Lower leg skin (tissue), 4 donors: ENCODE results near the gene GRK2. TPM values are rescaled to one million over a fixed set of nuclear protein-coding genes. Genes with fewer than 3 reads are reported as not detected.
A peak's percentile ranks its signal among the peaks of the same experiment; 100 is the strongest.

Experiments
- DNase-seq, 2 donors: peaks; one replicate each; pipeline ENCODE4 v3.0.0-alpha.2; 2019; ENCODE audit warnings: low spot score in 2 of 2
- H3K4me3 ChIP-seq: fragments of 200-600 bp; sonication (generic); 2 replicates; pipeline ENCODE4 v1.5.1; 2017; ENCODE audit warnings: mild to moderate bottlenecking, low read depth; ENCODE audit not compliant: poor library complexity, severe bottlenecking
- CTCF ChIP-seq, 3 donors: fragments of 450-650 bp; IDR thresholded peaks; one replicate each; pipeline ENCODE4 v1.5.1; 2016; ENCODE audit warnings: antibody characterized with exemption in 3 of 3, mild to moderate bottlenecking in 3 of 3, moderate library complexity in 2 of 3
- POLR2A ChIP-seq, 2 donors: fragments of 450-650 bp; IDR thresholded peaks; one replicate each; pipeline ENCODE4 v1.6.1; 2016 to 2017; ENCODE audit warnings: antibody characterized with exemption in 2 of 2, mild to moderate bottlenecking in 1 of 2, moderate library complexity in 1 of 2
- WGBS, 2 donors: methylation state at CpG; one replicate each; pipeline ENCODE4 v1.1.5; 2018; 5-methylcytosine and 5-hydroxymethylcytosine counted together
- intact Hi-C: fragments of 100-400 bp; cut with DNase I; formaldehyde crosslinking; loops from one replicate; pipeline ENCODE4 v1.15.0; 2023; ENCODE audit warnings: low total_unique reads
- total RNA-seq, 4 donors: library from RNA; depleted of rRNA; stranded (reverse); fragments of >200 nt; gene quantifications; one replicate each; pipeline ENCODE4 v1.1.0, GENCODE V29; 2016

The GRK2 gene
- total RNA-seq, 4 donors from 2014 or later: 81.1 to 127 (median 114) TPM

- 78% methylated on average over 8 of the region's 8 CpGs for WGBS, 2 donors
- intact Hi-C loops: no loop called here
- no peak overlapping the region for H3K4me3 ChIP-seq
- DNase-seq: no peak
- no peak for TF ChIP-seq POLR2A (IDR thresholded peaks at IDR 0.05)
- TF ChIP-seq CTCF (IDR thresholded peaks at IDR 0.05): no peak
Measured at GRCh38 chr11:67286621-67287333, 20.5 kb downstream of the GRK2 start.

- DNase-seq: no peak
- 71 to 79% methylated on average over 14 of the region's 14 CpGs for WGBS, 2 donors
- TF ChIP-seq POLR2A (IDR thresholded peaks at IDR 0.05) (no peak), CTCF (IDR thresholded peaks at IDR 0.05) (no peak)
- no peak overlapping the region for H3K4me3 ChIP-seq
- intact Hi-C loops: no loop called here
Measured at GRCh38 chr11:67287355-67288197, 21.3 kb downstream of the GRK2 start.

GRCh38 chr11:67288198-67288451 is 21.9 kb downstream of the GRK2 start:
- TF ChIP-seq POLR2A (IDR thresholded peaks at IDR 0.05): no peak
- TF ChIP-seq CTCF (IDR thresholded peaks at IDR 0.05): no peak
- 28 to 29% methylated on average over 4 of the region's 4 CpGs for WGBS, 2 donors

GRCh38 chr11:67288452-67289225 is 22.4 kb downstream of the GRK2 start:
- peak; percentile 87 to 98 for DNase-seq
- WGBS, 2 donors: 0% methylated on average over 1 to 47 of the region's 87 CpGs
- TF ChIP-seq POLR2A (IDR thresholded peaks at IDR 0.05) (peak in 1 of 2 donors; percentile 40), CTCF (IDR thresholded peaks at IDR 0.05) (no peak)

More at GRCh38 chr11:67288198-67288451, 21.9 kb downstream of the GRK2 start:
- intact Hi-C loops: no loop called here
- no peak for DNase-seq
- H3K4me3 ChIP-seq: no peak overlapping the region

GRCh38 chr11:67289226-67289650 is 23.0 kb downstream of the GRK2 start, which contains the start of gene ANKRD13D:
TSS of gene ANKRD13D (plus strand) at chr11:67289303. CDS start at chr11:67289461, 158 bp downstream.
- no peak for DNase-seq
- H3K4me3 ChIP-seq: peak within 1 kb of the TSS; percentile 60

More at GRCh38 chr11:67288452-67289225, 22.4 kb downstream of the GRK2 start:
- intact Hi-C loops: no loop called here
- H3K4me3 ChIP-seq: peak overlapping the region; percentile 60

More at GRCh38 chr11:67289226-67289650, 23.0 kb downstream of the GRK2 start, which contains the start of gene ANKRD13D:
- no peak for TF ChIP-seq POLR2A (IDR thresholded peaks at IDR 0.05)
- TF ChIP-seq CTCF (IDR thresholded peaks at IDR 0.05): no peak
- 0% methylated on average over 5 of the region's 56 CpGs; no CpG with 5 or more reads in 1 of the 2 donors for WGBS, 2 donors
- intact Hi-C loops: no loop called here
